Endothelial cell of umbilical vein (primary cell): Measurements from ENCODE around the gene MC4R.

Experiments used
- EZH2 ChIP-seq: IDR thresholded peaks from 2 replicates; pipeline ENCODE4 v1.6.1; 2012; ENCODE audit warnings: borderline replicate concordance, low read depth, mild to moderate bottlenecking, moderate library complexity, low read length, inconsistent platforms; ENCODE audit not compliant: severe bottlenecking
- FOS ChIP-seq: IDR thresholded peaks from 2 replicates; pipeline ENCODE4 v1.6.1; 2011; ENCODE audit warnings: mild to moderate bottlenecking, low read length, moderate library complexity, borderline replicate concordance; ENCODE audit not compliant: insufficient read depth
- GATA2 ChIP-seq: IDR thresholded peaks from 2 replicates; pipeline ENCODE4 v1.7.0; 2011; ENCODE audit warnings: low read depth, mild to moderate bottlenecking, moderate library complexity, mixed read lengths, low read length; ENCODE audit not compliant: insufficient read length, insufficient read depth
- POLR2A ChIP-seq: IDR thresholded peaks from 2 replicates; pipeline ENCODE4 v1.6.1; 2012; ENCODE audit warnings: low read depth, mild to moderate bottlenecking, control low read depth, low read length
- POLR2AphosphoS5 ChIP-seq: IDR thresholded peaks from 2 replicates; pipeline ENCODE4 v1.6.1; 2012; ENCODE audit warnings: low read depth, mild to moderate bottlenecking, control low read depth, low read length, moderate library complexity; ENCODE audit not compliant: insufficient read depth
- TF ChIP-seq, protein P1 (sequence below), 2 donors: IDR thresholded peaks; 1 replicate in 1 of 2; 2 replicates in 1 of 2; pipeline ENCODE4 v1.5.1; 2011; ENCODE audit warnings: low read length in 2 of 2, mild to moderate bottlenecking in 2 of 2, moderate library complexity in 2 of 2, control low read depth in 1 of 2, inconsistent platforms in 1 of 2, low read depth in 1 of 2; ENCODE audit not compliant: insufficient read depth in 1 of 2; ENCODE audit errors: extremely low read depth in 1 of 2

DNA sequence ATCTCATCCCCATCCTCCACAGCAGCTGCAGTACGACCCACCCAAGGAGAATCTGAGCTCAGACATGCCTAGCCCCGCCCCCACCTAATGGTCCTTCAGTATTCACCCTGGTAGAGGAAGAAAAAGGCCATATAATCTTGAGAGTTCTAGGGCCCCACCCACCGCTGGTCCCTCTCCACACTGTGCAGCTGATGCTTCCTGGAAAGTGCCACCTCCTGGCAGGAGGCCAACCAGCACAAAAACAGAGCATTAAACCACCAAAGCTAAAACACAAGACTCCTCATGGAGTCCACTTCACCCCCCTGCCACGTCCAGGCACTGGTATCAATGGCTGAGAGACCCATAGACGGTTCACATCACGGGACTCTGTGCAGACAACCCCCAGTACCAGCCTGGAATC is 40.7 kb downstream of the MC4R start:
- TF ChIP-seq POLR2A (no peak), POLR2AphosphoS5 (no peak), EZH2 (no peak), GATA2 (no peak), FOS (no peak)
- TF ChIP-seq, protein P1, sequence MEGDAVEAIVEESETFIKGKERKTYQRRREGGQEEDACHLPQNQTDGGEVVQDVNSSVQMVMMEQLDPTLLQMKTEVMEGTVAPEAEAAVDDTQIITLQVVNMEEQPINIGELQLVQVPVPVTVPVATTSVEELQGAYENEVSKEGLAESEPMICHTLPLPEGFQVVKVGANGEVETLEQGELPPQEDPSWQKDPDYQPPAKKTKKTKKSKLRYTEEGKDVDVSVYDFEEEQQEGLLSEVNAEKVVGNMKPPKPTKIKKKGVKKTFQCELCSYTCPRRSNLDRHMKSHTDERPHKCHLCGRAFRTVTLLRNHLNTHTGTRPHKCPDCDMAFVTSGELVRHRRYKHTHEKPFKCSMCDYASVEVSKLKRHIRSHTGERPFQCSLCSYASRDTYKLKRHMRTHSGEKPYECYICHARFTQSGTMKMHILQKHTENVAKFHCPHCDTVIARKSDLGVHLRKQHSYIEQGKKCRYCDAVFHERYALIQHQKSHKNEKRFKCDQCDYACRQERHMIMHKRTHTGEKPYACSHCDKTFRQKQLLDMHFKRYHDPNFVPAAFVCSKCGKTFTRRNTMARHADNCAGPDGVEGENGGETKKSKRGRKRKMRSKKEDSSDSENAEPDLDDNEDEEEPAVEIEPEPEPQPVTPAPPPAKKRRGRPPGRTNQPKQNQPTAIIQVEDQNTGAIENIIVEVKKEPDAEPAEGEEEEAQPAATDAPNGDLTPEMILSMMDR (IDR thresholded peaks at IDR 0.05; ENCODE audit: extremely low read depth in 1 of 2, insufficient read depth in 1 of 2, low read depth in 1 of 2, low read length in 2 of 2): no peak
